GM19238 (cell line): ENCODE measurements around the gene IL17RC.

Experiments used
- DNase-seq: peaks from one replicate; pipeline ENCODE4 v3.0.0; 2011; ENCODE audit warnings: low spot score; ENCODE audit not compliant: insufficient read length

Gene IL17RC

DNA sequence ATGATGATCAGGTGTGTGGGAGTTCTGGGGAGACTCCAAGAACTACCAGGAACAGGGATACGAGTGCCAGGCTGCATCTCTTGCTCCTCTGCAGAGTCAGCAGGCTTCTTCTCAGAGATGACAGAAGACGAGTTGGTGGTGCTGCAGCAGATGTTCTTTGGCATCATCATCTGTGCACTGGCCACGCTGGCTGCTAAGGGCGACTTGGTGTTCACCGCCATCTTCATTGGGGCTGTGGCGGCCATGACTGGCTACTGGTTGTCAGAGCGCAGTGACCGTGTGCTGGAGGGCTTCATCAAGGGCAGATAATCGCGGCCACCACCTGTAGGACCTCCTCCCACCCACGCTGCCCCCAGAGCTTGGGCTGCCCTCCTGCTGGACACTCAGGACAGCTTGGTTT lies 27.4 kb downstream of the IL17RC start:
- no peak for DNase-seq

DNA sequence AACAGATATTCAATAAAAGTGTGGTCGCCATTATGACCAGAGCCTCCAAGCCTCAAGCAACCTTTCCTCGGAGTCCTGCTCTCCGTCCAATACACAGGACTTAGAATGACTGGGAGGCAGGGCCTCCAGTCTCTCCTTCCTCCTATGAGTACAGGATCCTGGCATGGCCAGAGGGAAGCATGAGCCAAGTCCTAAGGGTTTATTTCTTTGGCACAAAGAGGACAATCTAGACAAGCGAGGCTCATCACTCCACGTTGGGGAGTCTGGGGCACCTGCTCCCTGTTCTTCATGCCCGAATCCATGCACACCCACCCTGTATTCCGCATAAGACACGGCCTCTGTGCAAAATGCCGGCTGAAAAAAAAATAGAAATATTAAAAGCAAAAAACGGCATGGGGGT lies 28.5 kb downstream of the IL17RC start:
- no peak for DNase-seq

DNA sequence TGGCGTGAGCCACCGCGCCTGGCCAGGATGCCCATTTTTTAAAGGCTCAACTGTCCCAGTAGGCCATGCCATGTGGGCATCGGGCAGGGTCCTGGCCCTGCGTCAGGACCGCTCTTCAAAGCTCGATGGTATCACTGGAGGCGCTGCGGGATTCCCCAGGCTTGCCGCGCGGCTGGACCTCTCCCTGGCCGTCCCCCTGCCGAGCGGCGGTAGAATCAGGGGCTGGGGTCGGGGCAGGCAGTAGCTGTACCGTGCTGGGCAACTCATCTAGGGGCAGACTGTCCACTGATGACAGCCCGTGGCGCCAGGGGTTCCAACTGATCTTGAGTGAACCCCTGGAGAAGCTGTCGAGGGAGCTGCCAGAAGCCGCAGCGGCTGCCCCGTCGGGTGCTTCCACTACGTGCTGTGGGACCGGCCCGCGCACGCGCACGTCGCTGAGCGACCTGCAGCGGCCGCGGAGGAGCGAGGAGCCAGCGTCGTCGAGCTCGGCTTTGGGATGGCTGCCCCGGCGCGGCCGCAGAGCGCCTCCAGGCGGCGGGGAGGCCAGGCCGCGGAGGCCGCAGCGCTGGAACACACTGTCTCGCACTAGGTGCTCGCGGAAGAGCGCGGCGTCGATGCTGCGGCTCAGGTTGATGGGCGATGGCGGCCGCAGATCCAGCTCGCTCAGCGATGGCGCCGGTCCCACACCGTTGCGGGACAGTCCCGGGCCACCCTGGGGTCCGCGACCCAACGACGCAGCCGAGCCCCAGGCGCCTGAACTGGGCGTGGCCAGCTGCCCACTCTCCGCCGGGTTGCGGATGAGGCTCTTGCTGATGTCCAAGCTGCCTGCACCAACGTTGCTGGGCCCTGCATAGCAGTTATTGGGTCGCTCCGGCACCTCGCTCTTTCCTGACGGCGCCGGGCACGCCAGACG lies 29.5 kb downstream of the IL17RC start:
- peak; percentile 44 for DNase-seq

DNA sequence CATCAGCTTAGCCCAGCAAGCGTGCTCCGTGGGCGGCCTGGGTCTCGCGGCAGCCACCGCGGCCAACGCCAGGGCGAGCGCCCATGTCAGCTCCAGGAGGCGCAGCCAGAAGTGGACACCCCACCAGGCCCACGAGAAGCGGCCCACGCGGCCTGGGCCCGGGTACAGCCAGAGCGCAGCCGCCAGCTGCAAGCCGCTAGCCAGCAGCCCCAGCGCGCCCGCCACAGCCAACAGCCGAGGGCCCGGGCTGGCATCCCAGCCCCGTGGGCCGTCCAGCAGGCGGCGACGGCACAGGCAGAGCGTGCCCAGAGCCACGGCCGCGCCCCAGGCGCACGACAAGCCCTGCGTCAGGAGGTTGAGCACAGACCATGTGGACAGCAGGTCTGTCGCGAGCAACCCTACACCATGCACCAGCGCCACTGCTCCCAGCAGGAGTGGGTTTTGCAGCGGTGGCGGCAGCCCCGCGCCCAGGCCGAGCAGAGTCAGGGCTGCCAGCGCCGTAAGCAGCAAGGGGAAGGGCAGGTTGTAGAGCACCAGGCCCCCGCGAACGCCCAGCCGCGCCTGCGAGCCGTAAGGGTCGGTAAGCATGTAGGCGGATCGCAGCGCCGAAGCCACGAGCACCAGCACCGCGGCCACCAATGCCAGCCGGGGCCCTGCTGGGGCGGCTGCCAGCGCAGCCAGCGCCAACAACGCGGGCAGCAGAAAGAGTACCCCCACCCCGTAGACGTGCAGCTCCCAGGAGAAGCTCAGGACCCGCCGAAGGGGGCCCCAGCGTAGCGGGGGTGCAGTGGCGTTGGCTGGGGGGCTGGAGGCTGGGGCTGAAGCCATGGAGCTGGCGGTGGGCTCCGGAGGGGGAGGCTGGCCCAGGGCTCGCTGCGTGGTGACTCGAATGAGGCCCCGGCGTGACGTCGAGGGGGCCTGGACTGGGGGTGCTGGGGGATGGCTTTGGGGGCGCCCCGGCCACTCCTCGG lies 30.4 kb downstream of the IL17RC start:
- DNase-seq: no peak

- no peak for DNase-seq
Observed at GRCh38 chr3:9948586-9948985, 31.7 kb downstream of the IL17RC start.

DNA sequence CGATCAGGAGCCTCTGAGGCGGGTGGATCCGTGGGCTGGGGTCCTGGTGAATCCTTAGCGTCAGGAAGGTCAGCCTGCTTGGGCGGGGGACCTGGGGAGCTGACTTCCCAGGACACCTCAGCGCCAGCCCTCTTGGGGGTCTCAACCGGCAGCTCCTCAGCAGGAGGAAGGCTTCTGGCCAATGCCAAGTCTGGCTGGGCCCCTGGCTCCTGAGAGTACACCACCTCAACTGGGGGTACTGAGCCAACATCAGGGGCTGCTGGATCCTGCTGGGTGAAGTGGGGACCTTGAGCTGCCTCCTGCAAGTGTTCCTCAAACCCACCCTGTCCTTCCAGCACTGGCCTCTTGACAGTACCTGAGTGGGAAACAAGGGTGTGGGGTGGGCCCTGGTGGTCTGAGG lies 32.2 kb downstream of the IL17RC start:
- no peak for DNase-seq

DNA sequence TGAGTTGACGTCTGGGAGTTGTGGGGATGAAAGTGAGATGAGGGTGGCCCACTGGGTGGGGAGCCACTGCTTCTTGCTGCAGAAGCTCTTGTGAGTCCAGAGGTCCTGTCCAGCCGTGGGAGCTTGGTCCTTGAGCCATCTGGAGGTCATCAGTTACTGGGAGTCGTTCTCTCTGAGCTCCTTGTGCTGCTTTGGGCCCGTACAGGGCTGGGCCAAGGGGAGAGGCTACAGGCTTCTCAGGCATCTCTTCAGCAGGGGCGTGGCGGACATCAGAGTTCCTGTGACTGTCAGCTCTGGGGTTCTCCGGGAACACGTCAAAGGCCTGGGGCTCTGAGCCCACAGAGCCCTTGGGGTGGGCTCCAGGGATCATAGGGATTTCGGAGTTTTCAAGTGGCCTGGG lies 32.7 kb downstream of the IL17RC start:
- no peak for DNase-seq

DNA sequence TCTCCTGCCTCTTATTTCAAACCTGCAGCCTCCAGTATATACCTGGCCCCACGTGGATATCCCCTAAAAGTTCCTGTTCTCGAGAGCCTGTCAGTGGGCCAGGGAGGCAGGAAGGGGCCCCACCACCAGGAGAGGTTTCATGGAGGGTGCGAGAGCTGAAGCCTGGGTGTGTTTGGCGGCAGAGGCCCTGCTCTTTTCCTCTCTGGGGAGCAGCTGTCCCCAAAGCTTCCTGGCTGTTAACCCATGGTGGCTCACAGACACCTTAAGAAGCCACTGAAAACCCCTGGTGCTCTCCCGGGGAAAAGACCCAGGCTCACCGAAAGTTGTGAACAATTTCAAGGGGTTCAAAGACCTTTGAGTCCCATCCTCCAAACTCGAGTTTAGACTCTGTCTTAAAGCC lies 34.2 kb downstream of the IL17RC start:
- peak; percentile 51 for DNase-seq

- DNase-seq: no peak
Observed at GRCh38 chr3:9951598-9951961, 34.7 kb downstream of the IL17RC start.

DNA sequence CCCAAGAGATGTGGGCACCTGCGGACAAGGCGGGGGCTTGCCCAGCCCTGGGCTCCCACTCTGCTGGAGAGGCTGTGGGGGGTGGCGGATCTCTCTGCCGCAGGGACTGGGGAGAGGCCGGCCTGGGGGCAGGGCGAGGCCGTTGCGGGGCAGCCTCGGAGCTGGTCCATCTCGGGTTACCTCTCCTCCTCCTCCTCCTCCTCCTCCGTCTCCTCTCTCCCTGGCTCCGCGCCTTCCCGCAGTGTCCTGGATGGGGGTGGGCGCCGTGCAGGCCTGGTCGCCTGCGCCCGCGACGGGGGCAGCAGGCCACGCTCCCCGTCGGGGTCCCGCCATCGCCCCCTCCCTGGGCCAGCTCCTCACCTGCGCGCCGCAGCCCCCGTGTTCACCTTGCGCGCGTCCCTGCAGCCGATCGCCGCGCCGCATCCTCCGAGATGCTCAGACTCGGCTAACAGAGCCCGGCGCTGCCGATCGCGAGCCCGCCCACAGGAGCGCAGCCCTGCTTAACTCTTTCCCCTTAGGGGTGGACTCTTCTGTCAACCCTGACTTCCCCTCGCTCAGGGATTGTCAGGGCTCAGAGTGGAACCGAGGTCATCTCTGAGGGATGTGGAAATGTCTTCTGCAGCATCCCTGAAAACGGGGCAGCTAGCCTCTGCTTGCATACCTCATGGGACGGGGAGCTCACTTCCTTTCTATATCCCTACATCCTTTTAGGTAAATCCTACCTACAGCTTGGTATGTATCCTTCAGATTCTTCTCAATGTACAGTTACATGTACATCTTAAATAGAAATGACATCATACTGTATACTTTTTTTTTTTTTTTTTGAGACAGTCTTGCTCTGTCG lies 35.3 kb downstream of the IL17RC start, which contains the start of gene PRRT3:
Gene PRRT3 (minus strand): TSS at position 447 of the 844 bp plus-strand sequence. CDS start 2,293 bp downstream, outside the sequence.
- peak; percentile 77 for DNase-seq

DNA sequence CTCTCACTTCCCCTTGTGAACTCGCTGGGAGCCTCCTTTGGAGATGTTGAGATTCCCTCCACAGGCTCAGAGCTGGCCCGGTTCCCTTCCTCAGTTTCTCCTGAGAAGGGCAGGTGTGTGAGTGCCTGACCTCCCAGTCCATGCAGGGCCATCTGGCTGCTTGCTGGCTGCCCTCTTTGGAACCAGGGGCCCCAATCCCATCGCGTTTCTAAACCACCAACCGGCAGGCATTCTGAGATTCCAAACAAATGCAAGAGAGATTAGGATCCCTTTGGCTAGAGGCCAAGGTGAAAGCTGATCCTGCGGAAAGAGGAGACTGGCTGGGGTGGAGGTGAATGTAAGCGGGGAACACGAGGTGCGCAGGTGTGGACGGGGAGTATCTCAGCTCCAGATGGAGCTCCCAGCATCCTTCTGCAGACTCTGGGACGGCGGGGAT lies 38.2 kb downstream of the IL17RC start:
- no peak for DNase-seq

DNA sequence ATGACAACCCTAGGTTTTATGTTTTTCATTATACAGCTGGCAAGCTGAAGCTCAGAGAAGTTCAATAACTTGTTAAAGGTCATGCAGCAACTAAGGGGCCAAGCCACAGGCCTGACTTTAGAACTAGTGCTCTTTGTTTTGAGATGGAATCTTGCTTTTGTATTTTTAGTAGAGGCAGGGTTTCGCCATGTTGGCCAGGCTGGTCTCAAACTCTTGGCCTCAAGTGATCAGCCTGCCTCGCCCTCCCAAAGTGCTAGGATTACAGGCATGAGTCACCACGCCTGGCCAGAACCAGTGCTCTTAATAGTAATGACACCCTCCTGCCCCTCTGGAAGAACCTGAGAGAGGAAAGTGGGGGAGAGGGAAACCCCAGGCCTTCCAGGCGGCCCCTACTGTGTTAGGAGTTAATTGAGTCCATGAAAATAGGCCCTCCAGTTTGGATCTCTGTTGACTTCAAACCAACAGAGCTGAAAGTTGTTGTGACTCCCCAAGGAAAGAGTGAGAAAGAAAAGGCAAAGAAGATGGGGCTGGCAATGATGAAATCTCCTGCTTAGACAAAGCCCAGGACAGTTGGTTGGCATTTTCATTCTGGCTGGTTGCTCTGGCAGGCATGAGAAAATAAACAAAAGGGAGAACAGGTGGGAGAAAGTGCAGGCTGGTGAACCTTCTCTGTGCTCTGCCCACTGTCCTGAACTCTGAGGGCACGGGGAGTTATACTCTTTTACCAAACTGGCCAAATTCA lies 38.9 kb downstream of the IL17RC start:
- DNase-seq: no peak

DNA sequence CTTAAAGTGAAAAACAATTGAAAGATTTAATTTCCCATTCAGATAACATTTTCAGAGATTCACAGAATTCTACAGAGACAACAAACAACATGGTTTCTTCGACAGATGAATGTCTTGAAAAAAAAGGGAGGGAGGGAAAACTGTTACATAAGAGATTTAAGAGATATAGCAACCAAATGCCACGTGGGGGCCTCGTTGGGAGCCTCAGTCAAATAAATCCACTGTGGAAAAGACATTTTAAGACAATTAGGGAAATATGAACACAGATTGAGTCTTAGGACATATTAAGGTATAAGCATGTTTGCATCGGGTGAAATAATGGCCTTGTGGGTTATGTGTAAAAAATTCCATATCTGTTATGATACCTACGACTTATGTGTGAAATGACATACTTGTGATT lies 40.3 kb downstream of the IL17RC start:
- no peak for DNase-seq

- DNase-seq: no peak
Observed at GRCh38 chr3:9965200-9965875, 48.4 kb downstream of the IL17RC start.

- DNase-seq: no peak
Observed at GRCh38 chr3:9966841-9967240, 49.9 kb downstream of the IL17RC start.

GRCh38 chr3:9969632-9970019 lies 52.7 kb downstream of the IL17RC start:
- no peak for DNase-seq

DNA sequence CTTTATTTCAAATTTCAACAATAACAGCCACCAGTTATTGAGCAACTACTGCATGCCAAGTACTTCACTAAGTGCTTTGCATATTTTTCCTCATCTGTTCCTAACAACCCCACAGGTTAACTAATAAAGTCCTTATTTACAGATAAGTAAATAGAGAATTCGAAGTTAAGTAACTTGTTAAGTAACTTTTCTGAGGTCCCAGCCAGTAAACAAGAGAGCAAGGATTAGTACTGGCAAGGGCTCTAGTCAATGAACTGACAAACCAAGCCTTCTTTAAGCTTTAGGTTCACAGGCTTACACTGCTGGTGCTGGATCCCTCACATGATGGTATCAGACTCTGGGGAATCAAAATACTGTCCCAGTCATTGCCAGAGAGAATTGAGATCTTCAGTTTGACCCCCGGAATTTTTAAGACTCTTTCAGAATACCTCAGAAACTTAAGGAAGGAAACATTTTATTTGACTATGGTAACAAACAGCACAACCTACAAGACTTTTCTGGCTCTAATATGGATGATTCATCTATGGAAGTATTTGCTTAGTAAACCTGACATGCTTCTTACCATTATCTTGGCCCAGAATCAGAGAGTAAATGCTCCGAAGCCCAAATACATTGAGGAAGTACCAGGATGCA lies 53.2 kb downstream of the IL17RC start:
- no peak for DNase-seq

DNA sequence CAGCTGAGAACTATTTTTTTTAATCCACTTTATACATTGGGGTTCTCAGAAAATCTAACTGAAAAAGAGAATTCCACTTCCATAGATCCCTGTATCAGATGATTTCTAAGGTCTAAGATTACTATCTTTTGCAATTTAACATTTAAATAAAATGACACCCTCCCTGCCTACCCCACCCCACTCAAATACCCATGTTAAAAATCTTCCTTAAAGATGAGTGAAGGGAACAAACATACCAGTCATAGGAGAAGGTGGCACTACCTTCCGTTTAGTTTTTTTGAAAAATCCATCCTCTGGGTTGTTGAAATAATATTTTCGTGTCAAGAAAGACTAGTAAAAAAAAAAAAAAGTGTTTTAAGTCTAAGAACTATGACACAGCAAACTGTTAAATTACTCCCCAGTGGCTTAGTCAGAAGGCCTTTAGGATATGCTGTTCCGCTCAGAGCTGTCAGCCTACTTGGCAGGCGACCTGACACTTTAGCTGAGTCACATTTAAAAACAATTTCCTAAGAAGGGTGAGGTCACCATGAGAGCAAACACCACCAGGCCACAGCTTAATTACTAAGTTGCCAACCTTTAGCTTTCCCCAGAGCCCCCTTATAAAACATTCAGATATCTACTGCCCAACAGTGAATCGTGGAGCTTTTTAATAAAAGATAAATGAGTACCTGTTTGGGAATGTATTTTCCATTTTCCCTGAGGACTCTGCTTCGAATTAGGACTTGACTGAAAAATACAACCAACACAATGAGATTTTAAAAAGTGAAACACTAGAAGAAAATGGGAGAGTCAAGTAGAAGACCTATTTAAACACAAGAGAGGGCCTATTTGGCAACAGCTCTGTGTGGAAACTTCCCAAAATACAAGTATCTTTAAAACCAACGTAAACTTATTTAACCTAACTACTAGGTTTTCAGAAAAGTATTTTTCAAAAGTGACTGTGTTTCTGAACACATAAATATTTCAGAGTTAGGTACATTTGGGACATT lies 60.1 kb downstream of the IL17RC start:
- no peak for DNase-seq
